GM23248 (cell line): ENCODE data around the gene TAX1BP3.

Experiments
- EZH2 ChIP-seq: fragments of 200-600 bp; sonication (generic); IDR thresholded peaks from 2 replicates; pipeline ENCODE4 v1.6.1; 2018; ENCODE audit warnings: antibody characterized with exemption, mild to moderate bottlenecking; ENCODE audit not compliant: insufficient read depth, poor library complexity, severe bottlenecking
- EZH2phosphoT487 ChIP-seq: fragments of 200-600 bp; sonication (generic); IDR thresholded peaks from 2 replicates; pipeline ENCODE4 v1.6.1; 2018; ENCODE audit warnings: antibody characterized with exemption, moderate library complexity, mild to moderate bottlenecking, low read depth; ENCODE audit not compliant: insufficient read depth

DNA sequence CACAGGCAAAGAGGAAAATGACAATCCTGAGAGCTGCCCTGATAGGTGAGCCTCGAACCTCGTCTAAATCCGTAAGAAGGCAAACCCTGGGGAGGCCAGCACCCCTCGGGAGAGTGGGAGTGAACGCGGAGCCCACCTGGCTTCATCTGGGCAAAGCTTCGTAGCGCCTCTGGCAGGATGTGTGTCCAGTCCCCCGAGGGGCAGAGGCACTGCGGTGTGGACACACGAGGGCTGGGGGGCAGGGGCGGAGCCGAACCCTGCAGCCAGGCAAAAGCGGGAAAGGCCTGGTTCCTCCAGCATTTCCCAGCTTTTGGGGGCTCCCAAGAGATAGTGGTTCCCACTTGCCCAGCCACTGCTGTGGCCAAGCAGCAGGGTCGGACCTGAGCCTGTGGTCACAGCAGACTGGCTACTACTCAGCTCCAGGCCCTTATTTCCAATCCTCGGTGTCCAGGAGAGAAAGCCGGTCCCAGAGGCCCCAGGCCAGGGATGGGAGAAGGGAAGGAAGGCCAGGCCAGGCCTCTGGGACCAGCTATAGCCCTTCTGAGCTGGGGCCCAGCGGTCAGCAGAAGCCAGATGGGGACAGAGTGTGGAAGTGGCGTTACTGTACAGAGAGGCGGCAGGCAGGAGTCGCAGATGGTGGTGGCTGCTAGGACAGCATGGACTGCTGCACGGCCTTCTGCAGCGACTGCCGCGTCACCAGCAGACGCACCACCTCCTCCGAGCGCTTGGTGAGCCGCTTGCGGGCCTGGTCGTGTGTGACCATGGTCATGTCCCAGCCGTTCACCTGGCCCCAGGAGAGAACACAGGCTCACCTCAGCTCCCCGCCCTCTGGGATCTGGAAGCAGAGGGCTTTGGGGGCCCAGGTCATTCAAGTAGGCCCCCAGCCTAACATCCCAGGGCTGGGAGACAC is 5.0 kb downstream of the TAX1BP3 start:
- no peak for TF ChIP-seq EZH2phosphoT487
- no peak for TF ChIP-seq EZH2
